Prostate gland (tissue), 2 donors: ENCODE results near the gene E4F1.

Experiments
- POLR2AphosphoS5 ChIP-seq: sonication (generic); formaldehyde crosslinking; IDR thresholded peaks from one replicate; pipeline ENCODE4 v1.6.1; 2017; ENCODE audit warnings: antibody characterized with exemption
- TF ChIP-seq, protein P1 (sequence below), 4 experiments: fragments of 200-600 bp in 2 of 4; fragments of 450-650 bp in 2 of 4; sonication (generic) in 2 of 4; IDR thresholded peaks; 1 replicate in 3 of 4; 2 replicates in 1 of 4; pipeline ENCODE4 v1.5.1; 2016 to 2019; ENCODE audit warnings: antibody characterized with exemption in 4 of 4, mild to moderate bottlenecking in 2 of 4, moderate library complexity in 2 of 4

DNA sequence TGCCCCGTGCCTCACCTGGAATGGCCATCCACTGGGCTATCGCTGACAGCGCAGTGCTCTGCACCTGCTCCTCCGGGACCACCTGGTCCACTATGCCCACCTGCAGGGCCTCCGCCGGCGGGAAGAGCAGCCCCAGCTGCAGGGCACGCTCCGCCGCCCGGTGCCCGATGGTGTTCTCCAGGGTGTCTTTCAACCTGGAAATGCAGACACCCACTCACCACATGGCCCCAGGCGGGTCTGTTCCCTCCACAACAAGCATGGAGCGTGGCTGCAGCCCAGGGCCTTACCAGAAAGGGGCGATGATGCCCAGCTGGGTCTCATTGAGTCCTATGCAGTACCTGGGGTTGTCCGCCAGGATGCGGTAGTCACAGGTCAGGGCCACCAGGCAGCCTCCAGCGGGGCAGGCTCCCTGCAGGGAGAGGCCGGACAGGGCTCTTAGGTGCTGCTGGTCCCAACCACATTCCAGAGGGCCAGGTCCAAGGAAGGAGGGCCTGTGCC is 19.7 kb downstream of the E4F1 start:
- TF ChIP-seq POLR2AphosphoS5: no peak
- TF ChIP-seq, protein P1, sequence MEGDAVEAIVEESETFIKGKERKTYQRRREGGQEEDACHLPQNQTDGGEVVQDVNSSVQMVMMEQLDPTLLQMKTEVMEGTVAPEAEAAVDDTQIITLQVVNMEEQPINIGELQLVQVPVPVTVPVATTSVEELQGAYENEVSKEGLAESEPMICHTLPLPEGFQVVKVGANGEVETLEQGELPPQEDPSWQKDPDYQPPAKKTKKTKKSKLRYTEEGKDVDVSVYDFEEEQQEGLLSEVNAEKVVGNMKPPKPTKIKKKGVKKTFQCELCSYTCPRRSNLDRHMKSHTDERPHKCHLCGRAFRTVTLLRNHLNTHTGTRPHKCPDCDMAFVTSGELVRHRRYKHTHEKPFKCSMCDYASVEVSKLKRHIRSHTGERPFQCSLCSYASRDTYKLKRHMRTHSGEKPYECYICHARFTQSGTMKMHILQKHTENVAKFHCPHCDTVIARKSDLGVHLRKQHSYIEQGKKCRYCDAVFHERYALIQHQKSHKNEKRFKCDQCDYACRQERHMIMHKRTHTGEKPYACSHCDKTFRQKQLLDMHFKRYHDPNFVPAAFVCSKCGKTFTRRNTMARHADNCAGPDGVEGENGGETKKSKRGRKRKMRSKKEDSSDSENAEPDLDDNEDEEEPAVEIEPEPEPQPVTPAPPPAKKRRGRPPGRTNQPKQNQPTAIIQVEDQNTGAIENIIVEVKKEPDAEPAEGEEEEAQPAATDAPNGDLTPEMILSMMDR (IDR thresholded peaks at IDR 0.05): no peak
